Measurements from ENCODE around the gene CCL3.
"Not testable (repeated sequence)": the region's sequence is repeated elsewhere in the genome, so short reads cannot be mapped to it uniquely, and the experiment has no call there.

DNA sequence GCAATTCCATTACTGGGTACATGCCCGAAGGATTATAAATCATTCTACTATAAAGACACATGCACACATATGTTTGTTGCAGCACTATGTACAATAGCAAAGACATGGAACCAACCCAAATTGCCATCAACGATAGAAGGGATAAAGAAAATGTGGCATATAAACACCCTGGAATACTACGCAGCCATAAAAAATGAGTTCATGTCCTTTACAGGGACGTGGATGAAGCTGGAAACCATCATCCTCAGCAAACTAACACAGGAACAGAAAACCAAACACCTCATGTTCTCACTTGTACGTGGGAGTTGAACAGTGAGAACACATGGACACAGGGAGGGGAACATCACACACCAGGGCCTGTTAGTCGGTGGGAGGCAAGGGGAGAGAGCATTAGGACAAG lies 31.2 kb upstream of the CCL3 start:
- TF ChIP-seq, protein P1, sequence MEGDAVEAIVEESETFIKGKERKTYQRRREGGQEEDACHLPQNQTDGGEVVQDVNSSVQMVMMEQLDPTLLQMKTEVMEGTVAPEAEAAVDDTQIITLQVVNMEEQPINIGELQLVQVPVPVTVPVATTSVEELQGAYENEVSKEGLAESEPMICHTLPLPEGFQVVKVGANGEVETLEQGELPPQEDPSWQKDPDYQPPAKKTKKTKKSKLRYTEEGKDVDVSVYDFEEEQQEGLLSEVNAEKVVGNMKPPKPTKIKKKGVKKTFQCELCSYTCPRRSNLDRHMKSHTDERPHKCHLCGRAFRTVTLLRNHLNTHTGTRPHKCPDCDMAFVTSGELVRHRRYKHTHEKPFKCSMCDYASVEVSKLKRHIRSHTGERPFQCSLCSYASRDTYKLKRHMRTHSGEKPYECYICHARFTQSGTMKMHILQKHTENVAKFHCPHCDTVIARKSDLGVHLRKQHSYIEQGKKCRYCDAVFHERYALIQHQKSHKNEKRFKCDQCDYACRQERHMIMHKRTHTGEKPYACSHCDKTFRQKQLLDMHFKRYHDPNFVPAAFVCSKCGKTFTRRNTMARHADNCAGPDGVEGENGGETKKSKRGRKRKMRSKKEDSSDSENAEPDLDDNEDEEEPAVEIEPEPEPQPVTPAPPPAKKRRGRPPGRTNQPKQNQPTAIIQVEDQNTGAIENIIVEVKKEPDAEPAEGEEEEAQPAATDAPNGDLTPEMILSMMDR (optimal IDR thresholded peaks at IDR 0.05 in 1 of 3, IDR thresholded peaks at IDR 0.05 in 1 of 3, conservative IDR thresholded peaks at IDR 0.05 in 1 of 3; ENCODE audit: extremely low read depth in 1 of 3, insufficient read depth in 2 of 3, low read length in 3 of 3): not testable (repeated sequence)
- TF ChIP-seq EZH2 (IDR thresholded peaks at IDR 0.05; ENCODE audit: low read length): not testable (repeated sequence)

All from keratinocyte (primary cell).